Natural killer cell (primary cell): ENCODE results near the gene HS3ST4. TPM values are rescaled to one million over a fixed set of nuclear protein-coding genes. Genes with fewer than 3 reads are reported as not detected.

Experiments used
- ATAC-seq, 3 donors: fragments of 150-1000 bp in 2 of 3; fragments of 200-7000 bp in 1 of 3; cut with Tn5 transposase; 1 replicate in 1 of 3; 2 replicates in 2 of 3; pipeline ENCODE4 v1.10.0; 2021; ENCODE audit warnings: mild to moderate bottlenecking in 2 of 3, moderate library complexity in 2 of 3
- DNase-seq, 2 donors: peaks; one replicate each; pipeline versions ENCODE4 v3.0.0 to v3.0.0-alpha.2; 2013 to 2021; ENCODE audit warnings: mixed read lengths in 1 of 2
- H3K27ac ChIP-seq: one replicate; pipeline ENCODE4 v1.5.1; 2013; ENCODE audit warnings: mild to moderate bottlenecking, low read length
- H3K27me3 ChIP-seq: one replicate; pipeline ENCODE4 v1.6.1; 2013; ENCODE audit warnings: low read length; ENCODE audit not compliant: control insufficient read depth, insufficient read depth
- H3K36me3 ChIP-seq: one replicate; pipeline ENCODE4 v1.6.1; 2013; ENCODE audit warnings: low read length; ENCODE audit not compliant: control insufficient read depth, insufficient read depth
- H3K4me1 ChIP-seq: one replicate; pipeline ENCODE4 v1.6.1; 2013; ENCODE audit warnings: low read length; ENCODE audit not compliant: control insufficient read depth, insufficient read depth
- H3K4me3 ChIP-seq: one replicate; pipeline ENCODE4 v1.5.1; 2013; ENCODE audit warnings: low read length
- H3K9me3 ChIP-seq: one replicate; pipeline ENCODE4 v1.6.1; 2013; ENCODE audit warnings: low read length; ENCODE audit not compliant: control insufficient read depth, insufficient read depth
- H3K27ac Mint-ChIP-seq, 2 donors: one replicate each; pipeline ENCODE4 v1.8.0; 2022; ENCODE audit warnings: mild to moderate bottlenecking in 2 of 2, mixed read lengths in 2 of 2, moderate library complexity in 1 of 2
- H3K27me3 Mint-ChIP-seq, 2 donors: one replicate each; pipeline ENCODE4 v1.8.0; 2022; ENCODE audit warnings: low read depth in 2 of 2, mixed read lengths in 2 of 2
- H3K36me3 Mint-ChIP-seq: one replicate; pipeline ENCODE4 v1.8.0; 2022; ENCODE audit warnings: mixed read lengths
- H3K4me1 Mint-ChIP-seq, 2 donors: one replicate each; pipeline ENCODE4 v1.8.0; 2022; ENCODE audit warnings: mixed read lengths in 2 of 2
- H3K4me3 Mint-ChIP-seq: one replicate; pipeline ENCODE4 v1.8.0; 2022; ENCODE audit warnings: mild to moderate bottlenecking, moderate library complexity, mixed read lengths
- H3K9me3 Mint-ChIP-seq, 2 donors: one replicate each; pipeline ENCODE4 v1.8.0; 2022; ENCODE audit warnings: mixed read lengths in 2 of 2
- CTCF ChIP-seq: fragments of 200-600 bp; IDR thresholded peaks from one replicate; pipeline ENCODE4 v1.8.0; 2022; ENCODE audit warnings: antibody characterized with exemption
- whole genome bisulfite sequencing: methylation state at CpG from one replicate; pipeline ENCODE4 v1.1.7; 2013; ENCODE audit warnings: missing lambda C conversion rate; ENCODE audit not compliant: insufficient coverage; 5-methylcytosine and 5-hydroxymethylcytosine counted together
- intact Hi-C: fragments of 100-400 bp; cut with micrococcal nuclease; formaldehyde crosslinking; loops from one replicate; pipeline ENCODE4 v1.14.2; 2022
- total RNA-seq, 4 donors: library from RNA; stranded (reverse); fragments of 120-200 nt in 1 of 4; gene quantifications; one replicate each; pipeline versions ENCODE4 v1.2.3 to v1.2.4, GENCODE V29; 2013 to 2022

HS3ST4 gene
- total RNA-seq, 3 donors from 2014 or later (not counting 1 experiment from before 2014, with no cell fraction given), result not detected

GRCh38 chr16:25692351-25692741 is 587 bp downstream of the HS3ST4 start:
- Mint-ChIP-seq H3K27me3 (peaks cover 43 to 65% of the 10 kb centered on the region in 2 donors), H3K9me3 (no peaks in the 10 kb centered on the region), H3K27ac (no peak overlapping the region), H3K4me1 (peaks cover 0 to 5% of the 10 kb centered on the region in 2 donors), H3K4me3 (no peak overlapping the region), H3K36me3 (no peaks in the 10 kb centered on the region)
- no peak overlapping the region for H3K4me3 ChIP-seq
- intact Hi-C loops, result no loop called here
- no peak for TF ChIP-seq CTCF
- no peaks in the 10 kb centered on the region for H3K9me3 ChIP-seq
- ATAC-seq (no peak), DNase-seq (no peak)
- peaks cover 7% of the 10 kb centered on the region for H3K27me3 ChIP-seq
- WGBS, result under 1% methylated on average over 56 of the region's 56 CpGs
- H3K4me1 ChIP-seq, result no peaks in the 10 kb centered on the region
- no peaks in the 10 kb centered on the region for H3K36me3 ChIP-seq
- no peak overlapping the region for H3K27ac ChIP-seq

- no peak overlapping the region for H3K27ac Mint-ChIP-seq
- no peak for TF ChIP-seq CTCF
- peaks cover 43 to 65% of the 10 kb centered on the region in 2 donors for H3K27me3 Mint-ChIP-seq
- no peak for ATAC-seq
- no peak for DNase-seq
- H3K4me3 Mint-ChIP-seq, result no peak overlapping the region
- intact Hi-C loops, result no loop called here
- H3K9me3 Mint-ChIP-seq, result no peaks in the 10 kb centered on the region
- no peak overlapping the region for H3K27ac ChIP-seq
- no peaks in the 10 kb centered on the region for H3K36me3 Mint-ChIP-seq
- H3K9me3 ChIP-seq, result no peaks in the 10 kb centered on the region
- H3K27me3 ChIP-seq, result peaks cover 7% of the 10 kb centered on the region
- H3K4me1 Mint-ChIP-seq, result peaks cover 0 to 5% of the 10 kb centered on the region in 2 donors
- WGBS, result 4% methylated on average over 70 of the region's 70 CpGs
- H3K4me1 ChIP-seq, result no peaks in the 10 kb centered on the region
- H3K36me3 ChIP-seq, result no peaks in the 10 kb centered on the region
- no peak overlapping the region for H3K4me3 ChIP-seq
Observed at GRCh38 chr16:25692742-25693508, 1.2 kb downstream of the HS3ST4 start.

GRCh38 chr16:25693631-25694030 is 1.9 kb downstream of the HS3ST4 start:
- Mint-ChIP-seq H3K36me3 (no peaks in the 10 kb centered on the region), H3K4me1 (peaks cover 0 to 5% of the 10 kb centered on the region in 2 donors), H3K9me3 (no peaks in the 10 kb centered on the region), H3K4me3 (no peak overlapping the region), H3K27me3 (peaks cover 44 to 67% of the 10 kb centered on the region in 2 donors), H3K27ac (no peak overlapping the region)
- Histone ChIP-seq H3K4me3 (no peak overlapping the region), H3K27me3 (peaks cover 7% of the 10 kb centered on the region), H3K9me3 (no peaks in the 10 kb centered on the region), H3K36me3 (no peaks in the 10 kb centered on the region), H3K4me1 (no peaks in the 10 kb centered on the region), H3K27ac (no peak overlapping the region)
- no peak for TF ChIP-seq CTCF
- no peak for ATAC-seq
- DNase-seq, result no peak
- WGBS, result 20% methylated on average over 7 of the region's 9 CpGs
- intact Hi-C loops, result no loop called here

GRCh38 chr16:25699069-25699468 is 7.3 kb downstream of the HS3ST4 start:
- H3K4me3 ChIP-seq, result no peak overlapping the region
- 43% methylated on average over 6 of the region's 7 CpGs for WGBS
- intact Hi-C loops, result no loop called here
- no peak for TF ChIP-seq CTCF
- Mint-ChIP-seq H3K4me1 (no peaks in the 10 kb centered on the region), H3K4me3 (no peak overlapping the region), H3K9me3 (no peaks in the 10 kb centered on the region), H3K27ac (no peak overlapping the region), H3K36me3 (no peaks in the 10 kb centered on the region), H3K27me3 (peaks cover 29 to 53% of the 10 kb centered on the region in 2 donors)
- DNase-seq (no peak), ATAC-seq (no peak)
- H3K36me3 ChIP-seq, result no peaks in the 10 kb centered on the region
- no peaks in the 10 kb centered on the region for H3K9me3 ChIP-seq
- H3K27me3 ChIP-seq, result no peaks in the 10 kb centered on the region
- H3K4me1 ChIP-seq, result no peaks in the 10 kb centered on the region
- H3K27ac ChIP-seq, result no peak overlapping the region
